Psoas muscle (tissue), 8 donors: Measurements from ENCODE around the gene DEGS2. TPM values are rescaled to one million over a fixed set of nuclear protein-coding genes. Genes with fewer than 3 reads are reported as not detected.
"Not testable (repeated sequence)": the region's sequence is repeated elsewhere in the genome, so short reads cannot be mapped to it uniquely, and the experiment has no call there.

Experiments
- ATAC-seq, 4 donors: fragments of 200-7000 bp; cut with Tn5 transposase; one replicate each; pipeline ENCODE4 v1.9.1; 2020; ENCODE audit warnings: moderate library complexity in 3 of 4, mild to moderate bottlenecking in 2 of 4
- DNase-seq, 2 donors: peaks; one replicate each; pipeline ENCODE4 v3.0.0-alpha.2; 2020
- H3K27ac ChIP-seq: fragments of 200-600 bp; one replicate; pipeline ENCODE4 v1.8.0; 2022
- H3K27me3 ChIP-seq, 3 donors: fragments of 200-600 bp in 1 of 3; one replicate each; pipeline versions ENCODE4 v1.6.1 to v1.8.0; 2013 to 2022; ENCODE audit warnings: low read length in 2 of 3, mild to moderate bottlenecking in 2 of 3, moderate library complexity in 1 of 3; ENCODE audit not compliant: insufficient read depth in 3 of 3
- H3K36me3 ChIP-seq, 2 donors: fragments of 200-600 bp in 1 of 2; one replicate each; pipeline versions ENCODE4 v1.6.1 to v1.8.0; 2013 to 2022; ENCODE audit warnings: low read depth in 1 of 2, mild to moderate bottlenecking in 1 of 2, moderate library complexity in 1 of 2; ENCODE audit not compliant: insufficient read depth in 1 of 2
- H3K4me1 ChIP-seq: fragments of 200-600 bp; one replicate; pipeline ENCODE4 v1.8.0; 2022
- H3K4me3 ChIP-seq: fragments of 200-600 bp; one replicate; pipeline ENCODE4 v1.8.0; 2022; ENCODE audit warnings: mild to moderate bottlenecking
- H3K9me3 ChIP-seq: fragments of 200-600 bp; one replicate; pipeline ENCODE4 v1.8.0; 2022
- WGBS, 3 donors: extraction: QIAGEN DNeasy Blood & Tissue Kit; methylation state at CpG; one replicate each; pipeline versions ENCODE4 v1.1.6 to v1.1.7; 2013; 5-methylcytosine and 5-hydroxymethylcytosine counted together
- intact Hi-C, 2 donors: fragments of 100-400 bp; cut with DNase I; formaldehyde crosslinking; loops; one replicate each; pipeline versions ENCODE4 v1.11.0 to v1.14.2; 2022
- polyA plus RNA-seq, 3 donors: library from polyadenylated mRNA; stranded (reverse); fragments of 200-250 nt; gene quantifications; one replicate each; pipeline ENCODE4 v1.2.3, GENCODE V29; 2013
- total RNA-seq, 4 donors: library from RNA; stranded (reverse); fragmentation: NEBNext Ultra II Directional in 2 of 4; extraction: Animal tissue kit (Norgen Biotek cat#: 25700) in 2 of 4; gene quantifications; one replicate each; pipeline versions ENCODE4 v1.2.1 to v1.2.4, GENCODE V29; 2021 to 2023
- TF ChIP-seq, protein P1 (sequence below): fragments of 200-600 bp; IDR thresholded peaks from one replicate; pipeline ENCODE4 v1.8.0; 2022; ENCODE audit warnings: antibody characterized with exemption
- donor health status: healthy with polysubstance abuse.
- donor health status: DM: no; HTN: no; CAD: no; lungs with moderate emphysema.
- donor health status: Bipolar disorder and iron deficiency.
- donor health status: healthy.
- donor health status: DM: yes; HTN: yes; CAD: no.
- donor health status: DM: no; HTN: no; CAD: no.
- donor health status: DM: no; HTN: no; CAD: no.
- donor health status: DM: yes; HTN: yes; CAD: no.

The DEGS2 gene
- total and polyA plus RNA-seq, 7 donors, result 0.04 to 0.39 (median 0.24) TPM; not detected in 3

DNA sequence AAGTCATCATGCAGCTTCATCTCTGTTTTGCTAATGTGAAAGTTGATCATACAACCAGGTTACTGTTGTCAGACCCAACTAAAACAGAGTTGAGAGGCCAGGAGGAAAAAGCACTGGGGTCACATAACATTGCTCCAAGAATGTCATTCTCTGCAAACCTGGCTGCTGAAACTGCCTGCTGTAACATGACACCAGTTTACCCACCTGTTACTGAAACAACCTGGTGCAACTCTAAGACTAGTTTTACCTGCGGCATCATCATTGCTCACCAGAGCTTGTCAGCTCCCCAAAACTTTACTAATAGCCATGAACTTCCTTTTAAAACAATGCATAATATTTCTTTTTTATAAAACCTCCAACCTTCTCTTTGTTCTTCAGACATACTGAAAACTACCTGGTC lies 30.7 kb upstream of the DEGS2 start:
- Histone ChIP-seq H3K27me3 (no peaks in the 10 kb centered on the region), H3K4me1 (peaks cover 4% of the 10 kb centered on the region), H3K36me3 (no peaks in the 10 kb centered on the region), H3K27ac (no peak overlapping the region), H3K4me3 (no peak overlapping the region), H3K9me3 (no peaks in the 10 kb centered on the region)
- intact Hi-C loops, result loop anchor here (5.0 kb wide), 2 partner anchors 208 to 458 kb away; no protein-coding TSS in a partner anchor
- DNase-seq (no peak), ATAC-seq (no peak)
- TF ChIP-seq, protein P1, sequence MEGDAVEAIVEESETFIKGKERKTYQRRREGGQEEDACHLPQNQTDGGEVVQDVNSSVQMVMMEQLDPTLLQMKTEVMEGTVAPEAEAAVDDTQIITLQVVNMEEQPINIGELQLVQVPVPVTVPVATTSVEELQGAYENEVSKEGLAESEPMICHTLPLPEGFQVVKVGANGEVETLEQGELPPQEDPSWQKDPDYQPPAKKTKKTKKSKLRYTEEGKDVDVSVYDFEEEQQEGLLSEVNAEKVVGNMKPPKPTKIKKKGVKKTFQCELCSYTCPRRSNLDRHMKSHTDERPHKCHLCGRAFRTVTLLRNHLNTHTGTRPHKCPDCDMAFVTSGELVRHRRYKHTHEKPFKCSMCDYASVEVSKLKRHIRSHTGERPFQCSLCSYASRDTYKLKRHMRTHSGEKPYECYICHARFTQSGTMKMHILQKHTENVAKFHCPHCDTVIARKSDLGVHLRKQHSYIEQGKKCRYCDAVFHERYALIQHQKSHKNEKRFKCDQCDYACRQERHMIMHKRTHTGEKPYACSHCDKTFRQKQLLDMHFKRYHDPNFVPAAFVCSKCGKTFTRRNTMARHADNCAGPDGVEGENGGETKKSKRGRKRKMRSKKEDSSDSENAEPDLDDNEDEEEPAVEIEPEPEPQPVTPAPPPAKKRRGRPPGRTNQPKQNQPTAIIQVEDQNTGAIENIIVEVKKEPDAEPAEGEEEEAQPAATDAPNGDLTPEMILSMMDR, result no peak
- 81 to 98% (median 90%) methylated on average over 1 of the region's 1 CpG for WGBS, 3 donors

DNA sequence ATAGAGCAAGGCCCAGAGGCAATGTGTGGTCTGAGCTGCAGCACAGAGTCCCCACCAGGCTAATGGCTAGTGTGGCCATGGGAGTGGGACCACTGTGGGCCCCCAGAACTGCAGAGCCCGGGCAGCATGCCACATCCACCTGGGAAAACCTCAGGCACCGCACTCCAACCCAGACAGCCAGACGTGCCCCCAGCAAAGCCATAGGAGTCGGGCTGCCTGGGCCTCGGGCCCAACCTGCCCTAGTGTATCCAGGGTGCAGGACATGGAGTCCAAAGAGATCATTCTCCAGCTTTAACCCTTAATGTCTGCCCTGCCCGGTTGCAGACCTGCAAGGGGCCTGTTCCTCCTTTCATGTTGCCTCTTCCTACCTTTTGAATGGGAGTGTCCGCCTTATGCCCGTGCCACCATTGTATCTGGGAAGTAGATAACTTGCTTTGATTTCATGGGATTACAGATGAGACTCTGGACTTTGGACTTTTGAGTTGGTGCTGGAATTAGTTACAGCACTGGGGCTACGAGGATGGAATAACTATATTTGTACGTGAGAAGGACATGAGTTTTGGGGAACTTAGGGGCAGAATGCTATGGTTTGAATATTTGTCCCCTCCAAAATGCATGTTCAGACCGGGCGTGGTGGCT lies 29.1 kb upstream of the DEGS2 start:
- no peak overlapping the region for H3K4me3 ChIP-seq
- no peaks in the 10 kb centered on the region for H3K27me3 ChIP-seq
- peaks cover 4% of the 10 kb centered on the region for H3K4me1 ChIP-seq
- H3K36me3 ChIP-seq, result no peaks in the 10 kb centered on the region
- WGBS, 3 donors, result 85 to 92% (median 91%) methylated on average over 12 of the region's 12 CpGs
- TF ChIP-seq, protein P1, result no peak
- ATAC-seq (no peak), DNase-seq (no peak)
- no peaks in the 10 kb centered on the region for H3K9me3 ChIP-seq
- intact Hi-C loops, result no loop called here
- no peak overlapping the region for H3K27ac ChIP-seq

DNA sequence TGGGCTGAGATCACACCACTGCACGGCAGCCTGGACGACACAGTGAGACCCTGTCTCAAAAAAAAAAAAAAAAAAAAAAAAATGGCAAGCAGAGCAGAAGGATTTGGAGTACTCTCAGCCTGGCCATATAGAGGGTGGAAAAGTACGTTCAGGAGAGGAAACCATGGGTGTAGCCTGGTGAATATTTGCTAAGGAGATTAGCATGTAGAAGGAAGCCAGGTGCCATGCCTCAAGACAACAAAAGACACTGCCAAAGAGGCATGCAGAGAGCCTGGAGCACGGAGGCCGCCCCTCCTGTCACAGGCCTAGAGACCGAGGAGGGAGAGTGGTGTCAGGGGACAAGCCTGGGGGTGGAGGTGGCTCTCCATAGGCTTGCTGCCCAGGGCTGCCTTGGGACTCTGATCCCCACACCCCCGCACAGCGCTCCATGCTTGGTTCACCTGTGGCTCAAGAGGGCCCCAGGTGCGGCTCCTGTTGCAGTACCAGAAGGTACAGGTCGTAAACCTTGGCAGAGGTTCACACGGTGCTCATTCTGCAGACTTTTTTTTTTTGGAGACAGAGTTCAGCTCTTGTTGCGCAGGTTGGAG lies 27.9 kb upstream of the DEGS2 start:
- intact Hi-C loops, result no loop called here
- no peaks in the 10 kb centered on the region for H3K36me3 ChIP-seq
- H3K27me3 ChIP-seq, result no peaks in the 10 kb centered on the region
- TF ChIP-seq, protein P1, result no peak
- H3K27ac ChIP-seq, result no peak overlapping the region
- ATAC-seq (no peak), DNase-seq (no peak)
- H3K4me1 ChIP-seq, result no peaks in the 10 kb centered on the region
- WGBS, 3 donors, result 84 to 93% (median 86%) methylated on average over 11 to 12 of the region's 12 CpGs
- H3K4me3 ChIP-seq, result no peak overlapping the region
- H3K9me3 ChIP-seq, result no peaks in the 10 kb centered on the region

DNA sequence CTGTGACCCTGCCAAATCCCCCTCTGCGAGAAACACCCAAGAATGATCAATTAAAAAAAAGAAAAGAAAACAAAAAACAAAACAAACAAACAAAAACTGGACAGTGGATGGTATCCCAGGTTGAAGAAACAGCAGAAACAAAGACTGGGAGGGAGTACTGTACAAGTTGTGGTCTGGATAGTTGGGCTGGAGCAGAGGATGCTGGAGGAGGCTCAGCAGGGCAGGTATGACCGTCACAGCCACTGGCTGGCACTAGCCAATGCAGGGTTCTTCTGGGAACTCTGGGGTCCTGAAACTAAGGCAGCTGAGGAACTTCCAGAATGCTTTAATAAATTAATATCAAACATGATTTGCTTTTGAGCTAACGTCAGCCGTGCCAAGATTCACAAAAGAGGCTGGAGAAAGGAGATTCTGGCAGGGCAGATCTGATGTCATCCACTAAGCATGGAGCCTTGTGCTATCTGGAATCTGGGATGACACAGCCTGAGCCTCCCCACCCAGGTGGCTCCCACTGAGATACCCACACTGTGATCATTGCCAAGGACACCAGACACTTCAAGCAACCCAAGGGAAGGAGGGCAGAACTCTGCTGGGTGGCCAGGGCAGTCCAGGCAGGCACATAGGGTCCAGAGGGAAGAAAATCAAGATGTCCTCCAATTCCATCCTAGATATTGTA lies 22.6 kb upstream of the DEGS2 start:
- 71 to 92% (median 81%) methylated on average over 2 to 4 of the region's 4 CpGs for WGBS, 3 donors
- H3K27me3 ChIP-seq, H3K4me3 ChIP-seq, H3K27ac ChIP-seq, H3K9me3 ChIP-seq, H3K4me1 ChIP-seq, DNase-seq, ATAC-seq, H3K36me3 ChIP-seq, intact Hi-C loops: not testable (repeated sequence)

DNA sequence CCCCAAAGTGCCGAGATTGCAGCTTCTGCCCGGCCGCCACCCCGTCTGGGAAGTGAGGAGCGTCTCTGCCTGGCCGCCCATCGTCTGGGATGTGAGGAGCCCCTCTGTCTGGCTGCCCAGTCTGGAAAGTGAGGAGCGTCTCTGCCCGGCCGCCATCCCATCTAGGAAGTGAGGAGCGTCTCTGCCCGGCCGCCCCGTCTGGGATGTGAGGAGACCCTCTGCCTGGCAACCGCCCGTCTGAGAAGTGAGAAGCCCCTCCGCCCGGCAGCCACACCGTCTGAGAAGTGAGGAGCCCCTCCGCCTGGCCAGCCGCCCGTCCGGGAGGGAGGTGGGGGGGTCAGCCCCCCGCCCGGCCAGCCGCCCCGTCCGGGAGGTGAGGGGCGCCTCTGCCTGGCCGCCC lies 21.2 kb upstream of the DEGS2 start:
- H3K9me3 ChIP-seq, H3K27ac ChIP-seq, intact Hi-C loops, H3K27me3 ChIP-seq, ATAC-seq, H3K4me3 ChIP-seq, H3K4me1 ChIP-seq, H3K36me3 ChIP-seq, DNase-seq: not testable (repeated sequence)
- 91 to 97% (median 91%) methylated on average over 13 to 25 of the region's 30 CpGs for WGBS, 3 donors
